GM18502 (cell line): Measurements from ENCODE around the gene TMOD4.
A peak's percentile ranks its signal among the peaks of the same experiment; 100 is the strongest.

Experiments
- ATAC-seq: cut with Tn5 transposase; IDR thresholded peaks from one replicate; pipeline ENCODE4 v1.9.1; 2021; ENCODE audit warnings: mild to moderate bottlenecking; ENCODE audit not compliant: unreplicated experiment, poor library complexity

Gene TMOD4

GRCh38 chr1:151176514-151177045, 799 bp upstream of the TMOD4 start:
- ATAC-seq, result no peak

GRCh38 chr1:151175041-151175741, 590 bp downstream of the TMOD4 start:
- no peak for ATAC-seq

- ATAC-seq, result no peak
Observed at GRCh38 chr1:151171190-151171589, 4.6 kb downstream of the TMOD4 start.

GRCh38 chr1:151167116-151167515, 8.7 kb downstream of the TMOD4 start:
- ATAC-seq, result no peak

- ATAC-seq, result no peak
Observed at GRCh38 chr1:151166505-151166956, 9.2 kb downstream of the TMOD4 start.

- peak; percentile 89 for ATAC-seq
Observed at GRCh38 chr1:151165738-151166504, 9.9 kb downstream of the TMOD4 start, which contains the start of the genes LYSMD1 and SCNM1. Gene LYSMD1, minus strand, starts transcription at chr1:151165902. Its CDS starts 644 bp downstream, at chr1:151165258. Gene SCNM1, plus strand, starts transcription at chr1:151166144. Its CDS starts 9 bp downstream, at chr1:151166153.

- no peak for ATAC-seq
Observed at GRCh38 chr1:151165281-151165737, 10.5 kb downstream of the TMOD4 start.

GRCh38 chr1:151164732-151165280, 11.0 kb downstream of the TMOD4 start:
- ATAC-seq, result no peak

- no peak for ATAC-seq
Observed at GRCh38 chr1:151159373-151159772, 16.4 kb downstream of the TMOD4 start.

- ATAC-seq, result no peak
Observed at GRCh38 chr1:151158751-151159251, 17.0 kb downstream of the TMOD4 start.

GRCh38 chr1:151158326-151158725, 17.5 kb downstream of the TMOD4 start:
- no peak for ATAC-seq

- no peak for ATAC-seq
Observed at GRCh38 chr1:151157067-151157531, 18.7 kb downstream of the TMOD4 start.

GRCh38 chr1:151156515-151156819, 19.3 kb downstream of the TMOD4 start, which contains the start of gene TNFAIP8L2:
Gene TNFAIP8L2, plus strand, starts transcription at chr1:151156649. Its CDS starts 2,049 bp downstream, at chr1:151158698.
- ATAC-seq, result no peak

- no peak for ATAC-seq
Observed at GRCh38 chr1:151147665-151148064, 28.1 kb downstream of the TMOD4 start.

- no peak for ATAC-seq
Observed at GRCh38 chr1:151147132-151147503, 28.7 kb downstream of the TMOD4 start.

- peak; percentile 98 for ATAC-seq
Observed at GRCh38 chr1:151146412-151147131, 29.2 kb downstream of the TMOD4 start, which contains the start of gene SEMA6C. Gene SEMA6C, minus strand, starts transcription at chr1:151146631. Its CDS starts 4,010 bp downstream, at chr1:151142621.

- no peak for ATAC-seq
Observed at GRCh38 chr1:151146072-151146411, 29.7 kb downstream of the TMOD4 start.

GRCh38 chr1:151145304-151146071, 30.3 kb downstream of the TMOD4 start:
- no peak for ATAC-seq
